BLaER1 treated with 17β-estradiol and CSF1 and Interleukin-3, amounts not matched to agents 10 nM and 100 nM (cell line): ENCODE measurements around the gene IPO5.

Source experiments
- H3K27ac ChIP-seq, 11 experiments: shearing (Covaris generic); formaldehyde crosslinking; 2 replicates each; pipeline ENCODE4 v1.8.1; 2022
- H3K27me3 ChIP-seq, 11 experiments: shearing (Covaris generic); formaldehyde crosslinking; 2 replicates each; pipeline ENCODE4 v1.8.1; 2022
- H3K36me3 ChIP-seq, 11 experiments: shearing (Covaris generic); formaldehyde crosslinking; 2 replicates each; pipeline ENCODE4 v1.8.1; 2022
- H3K4me1 ChIP-seq, 10 experiments: shearing (Covaris generic); formaldehyde crosslinking; 2 replicates each; pipeline ENCODE4 v1.8.1; 2022
- H3K4me2 ChIP-seq, 11 experiments: shearing (Covaris generic); formaldehyde crosslinking; 2 replicates each; pipeline ENCODE4 v1.8.1; 2022
- H3K4me3 ChIP-seq, 10 experiments: shearing (Covaris generic); formaldehyde crosslinking; 2 replicates each; pipeline ENCODE4 v1.8.1; 2022
- H3K9ac ChIP-seq, 11 experiments: shearing (Covaris generic); formaldehyde crosslinking; 2 replicates each; pipeline ENCODE4 v1.8.1; 2022
- H3K9me3 ChIP-seq, 11 experiments: shearing (Covaris generic); formaldehyde crosslinking; replicated peaks in 1 of 11; 2 replicates each; pipeline ENCODE4 v1.8.1; 2022
- H4K20me1 ChIP-seq, 11 experiments: shearing (Covaris generic); formaldehyde crosslinking; 2 replicates each; pipeline ENCODE4 v1.8.1; 2022
- Cebpa-rat ChIP-seq, 11 experiments: shearing (Covaris generic); IDR thresholded peaks; 2 replicates each; pipeline ENCODE4 v1.8.1; 2022

IPO5 gene

DNA sequence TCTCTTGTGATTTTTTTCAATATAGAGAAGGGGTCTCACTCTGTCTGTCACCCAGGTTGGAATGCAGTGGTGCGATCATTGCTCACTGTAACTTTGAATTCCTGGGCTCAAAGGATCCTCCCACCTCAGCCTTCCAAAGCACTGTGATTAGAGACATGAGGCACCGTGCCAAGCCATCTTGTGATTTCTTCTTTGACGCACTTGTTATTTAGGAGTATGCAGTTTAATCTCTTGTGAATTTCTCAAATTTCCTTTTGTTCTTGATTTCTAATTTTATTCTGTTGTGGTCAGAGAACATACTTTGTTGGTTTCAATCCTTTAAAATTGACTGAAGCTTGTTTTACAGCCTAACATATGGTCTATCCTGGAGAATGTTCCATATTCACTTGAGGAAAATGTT, 14.5 kb downstream of the IPO5 start:
- Histone ChIP-seq H4K20me1 (no peaks in the 10 kb centered on the region), H3K27ac (no peak overlapping the region), H3K9me3 (no peaks in the 10 kb centered on the region), H3K4me2 (peak overlapping the region in 4 of 11 experiments; percentile 11 to 40 (median 12); a peak in 3 of 22 replicates), H3K4me3 (no peak overlapping the region), H3K4me1 (peaks cover 0 to 10% (median 3%) of the 10 kb centered on the region in 10 experiments; a peak in 4 of 20 replicates), H3K27me3 (no peaks in the 10 kb centered on the region), H3K36me3 (no peaks in the 10 kb centered on the region), H3K9ac (no peak overlapping the region)
- TF ChIP-seq Cebpa-rat (IDR thresholded peaks at IDR 0.05), result no peak

DNA sequence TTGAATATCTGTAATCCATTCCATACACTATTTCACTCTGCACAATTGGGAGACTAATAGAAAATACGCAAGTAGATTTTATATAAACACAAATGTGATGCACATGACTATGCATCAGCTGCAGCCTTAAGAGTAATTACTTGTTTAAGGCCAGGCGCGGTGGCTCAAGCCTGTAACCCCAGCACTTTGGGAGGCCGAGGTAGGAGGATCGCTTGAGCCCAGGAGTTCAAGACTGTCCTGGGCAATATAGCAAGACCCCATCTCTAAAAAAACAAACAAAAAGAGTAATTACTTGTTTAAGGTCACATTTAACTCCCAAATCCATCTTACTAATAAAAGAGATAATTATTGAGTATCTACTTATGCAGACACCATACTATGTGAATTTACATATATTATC, 18.0 kb downstream of the IPO5 start:
- Histone ChIP-seq H3K27ac (no peak overlapping the region), H3K4me2 (no peak overlapping the region), H3K9me3 (no peaks in the 10 kb centered on the region), H3K4me1 (peaks cover 3 to 13% (median 8%) of the 10 kb centered on the region in 10 experiments; a peak in 11 of 20 replicates), H3K27me3 (no peaks in the 10 kb centered on the region), H3K4me3 (no peak overlapping the region), H4K20me1 (no peaks in the 10 kb centered on the region), H3K36me3 (no peaks in the 10 kb centered on the region), H3K9ac (no peak overlapping the region)
- TF ChIP-seq Cebpa-rat (IDR thresholded peaks at IDR 0.05), result no peak

- peaks cover 0 to 26% (median 19%) of the 10 kb centered on the region in 11 experiments; a peak in 16 of 22 replicates for H4K20me1 ChIP-seq
- no peak overlapping the region for H3K27ac ChIP-seq
- no peak overlapping the region for H3K4me2 ChIP-seq
- no peak overlapping the region for H3K4me3 ChIP-seq
- no peak for TF ChIP-seq Cebpa-rat (IDR thresholded peaks at IDR 0.05)
- no peaks in the 10 kb centered on the region for H3K9me3 ChIP-seq
- peaks cover 0 to 5% (median 0%) of the 10 kb centered on the region in 11 experiments; a peak in 7 of 22 replicates for H3K36me3 ChIP-seq
- peaks cover 18 to 29% (median 22%) of the 10 kb centered on the region in 10 experiments for H3K4me1 ChIP-seq
- H3K9ac ChIP-seq, result no peak overlapping the region
- no peaks in the 10 kb centered on the region for H3K27me3 ChIP-seq
Observed at GRCh38 chr13:97974773-97975172, 21.3 kb downstream of the IPO5 start.

DNA sequence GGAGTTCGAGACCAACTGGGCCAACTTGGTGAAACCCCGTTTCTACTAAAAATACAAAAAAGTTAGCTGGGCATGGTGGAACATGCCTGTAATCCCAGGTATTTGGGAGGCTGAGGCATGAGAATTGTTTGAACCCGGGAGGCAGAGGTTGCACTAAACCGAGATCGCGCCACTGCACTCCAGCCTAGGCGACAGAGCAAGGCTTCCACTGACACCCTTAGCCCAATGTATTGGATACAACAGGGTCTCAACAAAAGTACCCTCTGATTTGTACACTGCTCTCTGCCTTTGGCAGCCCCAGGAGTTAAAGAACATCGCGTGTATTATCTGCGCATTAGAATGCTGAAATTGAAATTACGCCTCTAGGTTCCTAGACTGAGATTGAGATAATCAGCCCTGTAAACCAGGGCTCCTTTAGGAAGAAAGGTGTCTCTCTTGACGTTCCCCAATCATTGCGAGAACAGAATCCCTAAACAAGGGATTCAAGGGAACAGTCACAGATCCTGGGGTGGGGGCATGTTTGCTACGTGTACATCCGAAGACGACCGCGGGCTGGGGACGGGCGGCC, 21.9 kb downstream of the IPO5 start:
- H4K20me1 ChIP-seq, result peaks cover 0 to 32% (median 25%) of the 10 kb centered on the region in 11 experiments; a peak in 19 of 22 replicates
- peak overlapping the region; percentile 75 to 97 (median 87) for H3K4me2 ChIP-seq
- no peak for TF ChIP-seq Cebpa-rat (IDR thresholded peaks at IDR 0.05)
- H3K4me3 ChIP-seq, result peak overlapping the region; percentile 79 to 100 (median 96)
- H3K9ac ChIP-seq, result peak overlapping the region; percentile 88 to 98 (median 96)
- no peaks in the 10 kb centered on the region for H3K9me3 ChIP-seq
- peak overlapping the region; percentile 87 to 96 (median 94) for H3K27ac ChIP-seq
- no peaks in the 10 kb centered on the region for H3K27me3 ChIP-seq
- peaks cover 19 to 35% (median 22%) of the 10 kb centered on the region in 10 experiments for H3K4me1 ChIP-seq
- peaks cover 0 to 10% (median 0%) of the 10 kb centered on the region in 11 experiments; a peak in 9 of 22 replicates for H3K36me3 ChIP-seq

- H3K9me3 ChIP-seq, result no peaks in the 10 kb centered on the region
- H3K9ac ChIP-seq, result peak overlapping the region; percentile 88 to 98 (median 96)
- peak overlapping the region; percentile 79 to 100 (median 96) for H3K4me3 ChIP-seq
- H3K36me3 ChIP-seq, result peaks cover 0 to 15% (median under 1%) of the 10 kb centered on the region in 11 experiments; a peak in 9 of 22 replicates
- peaks cover 0 to 38% (median 31%) of the 10 kb centered on the region in 11 experiments; a peak in 19 of 22 replicates for H4K20me1 ChIP-seq
- H3K27ac ChIP-seq, result peak overlapping the region; percentile 87 to 96 (median 94)
- TF ChIP-seq Cebpa-rat (IDR thresholded peaks at IDR 0.05), result no peak
- peak overlapping the region; percentile 75 to 97 (median 87) for H3K4me2 ChIP-seq
- peaks cover 19 to 38% (median 25%) of the 10 kb centered on the region in 10 experiments for H3K4me1 ChIP-seq
- H3K27me3 ChIP-seq, result no peaks in the 10 kb centered on the region
Observed at GRCh38 chr13:97975848-97976609, 22.6 kb downstream of the IPO5 start.

DNA sequence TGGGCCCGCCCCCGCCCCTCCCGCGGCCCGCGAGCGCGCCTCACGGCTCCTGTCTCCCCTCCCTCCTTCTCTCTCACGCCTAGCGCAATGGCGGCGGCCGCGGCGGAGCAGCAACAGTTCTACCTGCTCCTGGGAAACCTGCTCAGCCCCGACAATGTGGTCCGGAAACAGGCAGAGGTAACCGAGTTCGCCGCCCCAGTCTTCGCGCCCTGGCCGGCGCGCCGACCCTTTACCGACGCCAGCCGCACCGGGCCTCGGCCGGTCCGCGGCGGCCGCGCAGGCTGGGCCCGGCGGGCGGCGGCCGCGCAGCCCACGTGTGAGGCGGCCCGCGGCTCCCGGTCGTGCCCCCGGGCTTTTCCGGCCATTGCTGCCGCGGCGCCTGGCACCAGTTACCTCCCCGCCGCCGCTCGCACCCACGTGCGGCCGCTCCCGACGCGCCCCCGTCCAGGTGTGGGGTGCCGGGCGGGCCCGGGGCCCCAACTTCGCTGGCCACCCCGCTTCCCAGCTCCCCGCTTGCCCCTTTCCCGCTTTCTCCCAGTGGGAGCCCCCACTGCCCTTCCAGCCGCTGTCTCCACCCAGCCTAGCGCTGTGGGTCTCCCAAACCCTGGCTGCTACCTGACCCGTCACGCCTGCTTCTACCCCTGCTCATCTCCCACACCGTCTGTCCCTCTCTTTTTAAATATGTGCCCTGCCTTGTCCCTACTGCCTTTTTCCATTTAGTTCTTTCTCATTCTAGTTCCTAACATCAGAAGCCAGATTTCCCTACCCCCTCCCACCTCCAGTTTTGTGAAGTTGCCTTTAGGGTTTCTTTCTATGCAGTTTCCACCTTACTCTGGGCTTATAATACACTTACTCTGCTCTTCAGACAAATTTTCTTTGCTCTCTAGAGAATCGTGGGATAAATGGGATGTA, 23.4 kb downstream of the IPO5 start:
- Histone ChIP-seq H3K9ac (peak overlapping the region; percentile 88 to 98 (median 96)), H3K27ac (peak overlapping the region; percentile 77 to 96 (median 94)), H3K36me3 (peaks cover 0 to 24% (median 8%) of the 10 kb centered on the region in 11 experiments; a peak in 13 of 22 replicates), H3K4me3 (peak overlapping the region; percentile 79 to 100 (median 96)), H3K27me3 (no peaks in the 10 kb centered on the region), H3K4me1 (peaks cover 19 to 38% (median 25%) of the 10 kb centered on the region in 10 experiments), H3K4me2 (peak overlapping the region; percentile 79 to 95 (median 89)), H3K9me3 (no peaks in the 10 kb centered on the region), H4K20me1 (peaks cover 0 to 47% (median 40%) of the 10 kb centered on the region in 11 experiments; a peak in 19 of 22 replicates)
- no peak for TF ChIP-seq Cebpa-rat (IDR thresholded peaks at IDR 0.05)

DNA sequence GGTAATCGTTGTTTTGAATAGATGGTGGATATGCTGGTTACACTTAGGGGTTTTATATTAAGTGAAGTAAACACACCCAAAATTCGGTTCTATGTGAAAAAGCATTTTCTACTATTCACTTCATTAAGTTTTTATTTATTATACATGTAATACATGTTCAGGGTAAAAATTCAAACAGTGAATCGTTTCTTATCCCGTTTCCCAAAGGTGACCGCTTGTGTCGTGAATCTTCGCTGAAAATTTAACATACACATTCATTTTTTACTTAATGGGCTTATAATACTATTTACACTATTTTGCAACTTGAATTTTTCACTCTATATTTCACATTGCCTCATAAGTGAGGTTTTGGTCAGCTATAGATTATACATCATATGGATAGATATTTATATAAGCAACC, 24.5 kb downstream of the IPO5 start:
- Histone ChIP-seq H3K36me3 (peaks cover 5 to 35% (median 20%) of the 10 kb centered on the region in 11 experiments; a peak in 20 of 22 replicates), H3K4me1 (peaks cover 19 to 38% (median 25%) of the 10 kb centered on the region in 10 experiments), H3K27ac (peak overlapping the region in 1 of 11 experiments; percentile 87; a peak in 1 of 22 replicates), H3K4me3 (peak overlapping the region; percentile 79 to 100 (median 96); a peak in 19 of 20 replicates), H3K4me2 (peak overlapping the region; percentile 79 to 95 (median 89)), H3K9me3 (no peaks in the 10 kb centered on the region), H3K27me3 (no peaks in the 10 kb centered on the region), H4K20me1 (peaks cover 0 to 58% (median 49%) of the 10 kb centered on the region in 11 experiments; a peak in 19 of 22 replicates), H3K9ac (peak overlapping the region; percentile 88 to 98 (median 96); a peak in 20 of 22 replicates)
- no peak for TF ChIP-seq Cebpa-rat (IDR thresholded peaks at IDR 0.05)

GRCh38 chr13:97978651-97979050, 25.2 kb downstream of the IPO5 start:
- peak overlapping the region in 8 of 10 experiments; percentile 84 to 100 (median 96); a peak in 7 of 20 replicates for H3K4me3 ChIP-seq
- H3K27me3 ChIP-seq, result no peaks in the 10 kb centered on the region
- peaks cover 0 to 58% (median 50%) of the 10 kb centered on the region in 11 experiments; a peak in 19 of 22 replicates for H4K20me1 ChIP-seq
- peaks cover 6 to 42% (median 26%) of the 10 kb centered on the region in 11 experiments; a peak in 21 of 22 replicates for H3K36me3 ChIP-seq
- no peaks in the 10 kb centered on the region for H3K9me3 ChIP-seq
- H3K9ac ChIP-seq, result peak overlapping the region in 4 of 11 experiments; percentile 90 to 98 (median 93); a peak in 4 of 22 replicates
- no peak overlapping the region for H3K27ac ChIP-seq
- TF ChIP-seq Cebpa-rat (IDR thresholded peaks at IDR 0.05), result no peak
- peak overlapping the region; percentile 79 to 95 (median 89); a peak in 21 of 22 replicates for H3K4me2 ChIP-seq
- H3K4me1 ChIP-seq, result peaks cover 19 to 38% (median 25%) of the 10 kb centered on the region in 10 experiments
